Endodermal cell (in vitro differentiated cells): Measurements from ENCODE around the gene ANKRD27. TPM values are rescaled to one million over a fixed set of nuclear protein-coding genes. Genes with fewer than 3 reads are reported as not detected.
"Not testable (repeated sequence)": the region's sequence is repeated elsewhere in the genome, so short reads cannot be mapped to it uniquely, and the experiment has no call there.

Experiments
- DNase-seq: peaks from one replicate; pipeline ENCODE4 v3.0.0-alpha.2; 2017
- H3K27ac ChIP-seq: 2 replicates; pipeline ENCODE4 v1.5.1; 2013; ENCODE audit warnings: mild to moderate bottlenecking, low read depth, low read length, moderate library complexity
- H3K27me3 ChIP-seq: 2 replicates; pipeline ENCODE4 v1.6.1; 2013; ENCODE audit warnings: mild to moderate bottlenecking, low read length, moderate library complexity; ENCODE audit not compliant: insufficient read depth, control insufficient read depth, poor library complexity, severe bottlenecking
- H3K36me3 ChIP-seq: 2 replicates; pipeline ENCODE4 v1.7.0; 2013; ENCODE audit warnings: mild to moderate bottlenecking, low read length, moderate library complexity; ENCODE audit not compliant: control insufficient read depth, insufficient read depth
- H3K4me1 ChIP-seq: one replicate; pipeline ENCODE4 v1.7.0; 2013; ENCODE audit warnings: low read length; ENCODE audit not compliant: control insufficient read depth, insufficient read depth
- H3K4me3 ChIP-seq: 2 replicates; pipeline ENCODE4 v1.5.1; 2013; ENCODE audit warnings: mild to moderate bottlenecking, low read length, moderate library complexity
- H3K9ac ChIP-seq: 2 replicates; pipeline ENCODE4 v1.6.1; 2013; ENCODE audit warnings: mild to moderate bottlenecking, low read length, moderate library complexity; ENCODE audit not compliant: poor library complexity, severe bottlenecking; ENCODE audit errors: extremely low read depth
- H3K9me3 ChIP-seq: 2 replicates; pipeline ENCODE4 v1.6.1; 2013; ENCODE audit warnings: mild to moderate bottlenecking, low read length, moderate library complexity; ENCODE audit not compliant: control insufficient read depth
- H3K27ac Mint-ChIP-seq: 2 replicates; pipeline ENCODE4 v1.8.0; 2020; ENCODE audit warnings: mixed read lengths
- H3K27me3 Mint-ChIP-seq: 2 replicates; pipeline ENCODE4 v1.8.0; 2021; ENCODE audit warnings: mild to moderate bottlenecking, mixed read lengths; ENCODE audit not compliant: insufficient read depth
- H3K36me3 Mint-ChIP-seq: 2 replicates; pipeline ENCODE4 v1.8.0; 2020; ENCODE audit warnings: low read depth, mixed read lengths
- H3K4me1 Mint-ChIP-seq: 2 replicates; pipeline ENCODE4 v1.8.0; 2020; ENCODE audit warnings: mixed read lengths
- H3K4me3 Mint-ChIP-seq: 2 replicates; pipeline ENCODE4 v1.8.0; 2020; ENCODE audit warnings: mild to moderate bottlenecking, moderate library complexity, mixed read lengths
- H3K9me3 Mint-ChIP-seq: 2 replicates; pipeline ENCODE4 v1.8.0; 2020; ENCODE audit warnings: mild to moderate bottlenecking, mixed read lengths
- WGBS, 2 experiments: methylation state at CpG; one replicate each; pipeline versions ENCODE4 v1.1.5 to v1.1.7; 2013; ENCODE audit warnings: missing lambda C conversion rate in 2 of 2, mixed read lengths in 1 of 2; ENCODE audit not compliant: insufficient coverage in 1 of 2, insufficient read length in 1 of 2; 5-methylcytosine and 5-hydroxymethylcytosine counted together
- total RNA-seq, 2 donors: library from RNA; stranded (reverse); fragmentation: NEBNext Ultra II Directional in 1 of 2; extraction: Animal tissue kit (Norgen Biotek cat#: 25700) in 1 of 2; gene quantifications; 2 replicates in 1 of 2; 3 replicates in 1 of 2; pipeline ENCODE4 v1.2.1, GENCODE V29; 2021
- TF ChIP-seq, protein P1 (sequence below): fragments of 200-600 bp; sonication (generic); conservative IDR thresholded peaks from 2 replicates; pipeline ENCODE4 v1.5.0; 2021; ENCODE audit warnings: antibody characterized with exemption, mild to moderate bottlenecking

ANKRD27 gene
- total RNA-seq, 2 donors from 2014 or later: 35.1 to 35.9 TPM

DNA sequence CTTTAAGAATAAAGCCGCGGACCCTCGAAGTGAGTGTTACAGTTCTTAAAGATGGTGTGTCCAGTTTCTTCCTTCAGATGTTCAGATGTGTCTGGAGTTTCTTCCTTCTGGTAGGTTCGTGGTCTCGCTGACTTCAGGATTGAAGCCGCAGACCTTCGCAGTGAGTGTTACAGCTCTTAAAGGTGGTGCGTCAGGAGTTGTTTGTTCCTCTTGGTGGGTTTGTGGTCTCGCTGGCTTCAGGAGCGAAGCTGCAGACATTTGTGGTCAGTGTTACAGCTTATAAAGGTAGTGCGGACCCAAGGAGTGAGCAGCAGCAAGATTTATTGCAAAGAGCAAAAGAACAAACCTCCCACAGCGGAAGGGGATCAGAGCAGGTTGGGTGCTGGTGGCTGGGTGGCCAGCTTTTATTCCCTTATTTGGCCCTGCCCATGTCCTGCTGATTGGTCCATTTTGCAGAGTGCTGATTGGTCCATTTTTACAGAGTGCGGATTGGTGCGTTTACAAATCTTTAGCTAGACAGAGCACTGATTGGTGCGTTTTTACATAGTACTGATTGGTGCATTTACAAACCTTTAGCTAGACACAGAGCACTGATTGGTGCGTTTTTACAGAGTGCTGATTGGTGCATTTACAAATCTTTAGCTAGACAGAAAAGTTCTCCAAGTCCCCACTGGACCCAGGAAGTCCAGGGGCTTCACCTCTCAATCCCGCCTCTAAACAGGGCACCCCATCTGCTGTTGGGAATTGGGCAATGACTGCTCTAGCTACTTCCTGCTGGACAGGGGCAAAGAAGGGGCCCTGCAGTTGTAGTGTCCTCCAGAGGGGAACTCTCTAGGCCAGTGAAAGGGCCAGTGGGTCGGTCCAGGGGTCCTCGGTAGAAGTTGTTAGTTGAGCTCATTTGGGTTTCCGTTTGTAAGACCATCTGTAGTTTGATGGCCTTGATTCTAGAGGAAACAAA lies 18.4 kb upstream of the ANKRD27 start:
- not testable (repeated sequence) for H3K9ac ChIP-seq
- H3K4me1 Mint-ChIP-seq: peaks cover 37% of the 10 kb centered on the region

DNA sequence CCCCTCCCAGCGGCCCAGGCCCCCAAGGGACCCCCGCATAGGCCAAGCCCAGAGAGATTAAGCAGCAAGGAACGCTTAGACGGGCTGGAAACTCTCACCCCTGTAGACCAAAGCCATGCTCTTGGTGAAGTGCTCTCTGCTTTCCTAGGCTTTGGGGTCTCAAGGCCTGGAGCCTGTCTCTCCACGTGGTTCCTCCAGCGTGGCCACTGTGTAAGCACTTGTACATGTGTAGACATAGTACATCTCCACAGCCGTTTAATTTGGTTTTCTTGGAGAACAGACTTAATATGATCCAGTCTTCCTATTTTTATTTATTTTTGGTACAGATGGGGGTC lies 17.7 kb upstream of the ANKRD27 start:
- peaks cover 18% of the 10 kb centered on the region for H3K36me3 Mint-ChIP-seq
- peaks cover 12% of the 10 kb centered on the region for H3K9me3 Mint-ChIP-seq
- no peak overlapping the region for H3K27ac ChIP-seq
- no peak overlapping the region for H3K9ac ChIP-seq
- peak overlapping the region; percentile 56 for H3K4me3 ChIP-seq
- no peak for DNase-seq
- peaks cover 29% of the 10 kb centered on the region for H3K4me1 Mint-ChIP-seq
- 93 to 94% methylated on average over 6 to 7 of the region's 7 CpGs for WGBS, 2 experiments
- peaks cover 14% of the 10 kb centered on the region for H3K9me3 ChIP-seq
- no peaks in the 10 kb centered on the region for H3K36me3 ChIP-seq
- H3K4me3 Mint-ChIP-seq: peak overlapping the region; percentile 52
- H3K4me1 ChIP-seq: no peaks in the 10 kb centered on the region
- peaks cover 7% of the 10 kb centered on the region for H3K27me3 Mint-ChIP-seq
- H3K27me3 ChIP-seq: no peaks in the 10 kb centered on the region
- TF ChIP-seq, protein P1, sequence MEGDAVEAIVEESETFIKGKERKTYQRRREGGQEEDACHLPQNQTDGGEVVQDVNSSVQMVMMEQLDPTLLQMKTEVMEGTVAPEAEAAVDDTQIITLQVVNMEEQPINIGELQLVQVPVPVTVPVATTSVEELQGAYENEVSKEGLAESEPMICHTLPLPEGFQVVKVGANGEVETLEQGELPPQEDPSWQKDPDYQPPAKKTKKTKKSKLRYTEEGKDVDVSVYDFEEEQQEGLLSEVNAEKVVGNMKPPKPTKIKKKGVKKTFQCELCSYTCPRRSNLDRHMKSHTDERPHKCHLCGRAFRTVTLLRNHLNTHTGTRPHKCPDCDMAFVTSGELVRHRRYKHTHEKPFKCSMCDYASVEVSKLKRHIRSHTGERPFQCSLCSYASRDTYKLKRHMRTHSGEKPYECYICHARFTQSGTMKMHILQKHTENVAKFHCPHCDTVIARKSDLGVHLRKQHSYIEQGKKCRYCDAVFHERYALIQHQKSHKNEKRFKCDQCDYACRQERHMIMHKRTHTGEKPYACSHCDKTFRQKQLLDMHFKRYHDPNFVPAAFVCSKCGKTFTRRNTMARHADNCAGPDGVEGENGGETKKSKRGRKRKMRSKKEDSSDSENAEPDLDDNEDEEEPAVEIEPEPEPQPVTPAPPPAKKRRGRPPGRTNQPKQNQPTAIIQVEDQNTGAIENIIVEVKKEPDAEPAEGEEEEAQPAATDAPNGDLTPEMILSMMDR: no peak
- H3K27ac Mint-ChIP-seq: no peak overlapping the region

More for the DNA sequence above, 18.4 kb upstream of the ANKRD27 start:
- Histone ChIP-seq H3K4me3 (peak overlapping the region; percentile 56), H3K9me3 (peaks cover 14% of the 10 kb centered on the region)
- not testable (repeated sequence) for H3K27ac ChIP-seq, H3K4me1 ChIP-seq, H3K27ac Mint-ChIP-seq, H3K36me3 ChIP-seq, DNase-seq, H3K27me3 ChIP-seq
- peak overlapping the region; percentile 52 for H3K4me3 Mint-ChIP-seq
- H3K27me3 Mint-ChIP-seq: peaks cover 13% of the 10 kb centered on the region
- WGBS, 2 experiments: 90 to 91% methylated on average over 15 to 20 of the region's 20 CpGs
- H3K36me3 Mint-ChIP-seq: peaks cover 25% of the 10 kb centered on the region
- peaks cover 15% of the 10 kb centered on the region for H3K9me3 Mint-ChIP-seq

DNA sequence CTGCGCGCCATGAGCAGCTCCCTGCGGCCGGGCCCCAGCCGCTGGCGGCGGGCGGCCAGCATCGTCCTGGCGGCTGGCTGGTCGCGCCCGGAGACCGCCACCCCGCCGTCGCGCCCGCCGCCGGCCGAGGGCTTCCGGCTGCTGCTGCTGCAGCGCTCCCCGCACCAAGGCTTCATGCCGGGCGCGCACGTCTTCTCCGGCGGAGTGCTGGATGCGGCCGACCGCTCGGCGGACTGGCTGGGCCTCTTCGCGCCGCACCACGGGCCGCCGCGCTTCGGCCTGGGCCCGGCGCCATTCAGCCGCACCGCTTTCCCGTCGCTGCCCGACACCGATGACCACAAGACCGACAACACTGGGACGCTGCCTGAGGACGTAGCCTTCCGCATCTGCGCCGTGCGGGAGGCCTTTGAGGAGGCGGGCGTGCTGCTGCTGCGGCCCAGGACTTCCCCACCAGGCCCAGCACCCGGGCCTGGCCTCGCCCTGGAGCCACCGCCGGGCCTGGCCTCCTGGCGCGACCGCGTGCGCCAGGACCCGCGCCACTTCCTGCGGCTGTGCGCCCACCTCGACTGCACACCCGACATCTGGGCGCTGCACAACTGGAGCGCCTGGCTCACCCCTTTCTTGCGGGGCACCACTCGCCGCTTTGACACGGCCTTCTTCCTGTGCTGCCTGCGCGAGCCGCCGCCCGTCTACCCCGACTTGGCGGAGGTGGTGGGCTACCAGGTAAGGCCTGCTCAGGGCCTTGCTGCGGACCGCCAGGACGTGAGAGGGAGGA lies 17.2 kb upstream of the ANKRD27 start:
- peak; percentile 85 for DNase-seq
- Mint-ChIP-seq H3K9me3 (peaks cover 12% of the 10 kb centered on the region), H3K4me1 (peaks cover 24% of the 10 kb centered on the region), H3K4me3 (peak overlapping the region; percentile 52), H3K36me3 (peaks cover 14% of the 10 kb centered on the region), H3K27ac (no peak overlapping the region), H3K27me3 (peaks cover 5% of the 10 kb centered on the region)
- 42 to 76% methylated on average over 10 to 93 of the region's 93 CpGs for WGBS, 2 experiments
- no peaks in the 10 kb centered on the region for H3K36me3 ChIP-seq
- H3K9me3 ChIP-seq: peaks cover 14% of the 10 kb centered on the region
- TF ChIP-seq, protein P1: no peak
- H3K4me1 ChIP-seq: no peaks in the 10 kb centered on the region
- H3K27ac ChIP-seq: no peak overlapping the region
- H3K27me3 ChIP-seq: no peaks in the 10 kb centered on the region
- no peak overlapping the region for H3K9ac ChIP-seq
- H3K4me3 ChIP-seq: peak overlapping the region; percentile 56
